Liver (tissue), 9 donors: ENCODE results near the gene EXD2. TPM values are rescaled to one million over a fixed set of nuclear protein-coding genes. Genes with fewer than 3 reads are reported as not detected.
A peak's percentile ranks its signal among the peaks of the same experiment; 100 is the strongest.

Experiments used
- DNase-seq: peaks from one replicate; pipeline ENCODE4 v3.0.0-alpha.2; 2017; ENCODE audit warnings: low spot score
- H3K27ac ChIP-seq, 2 donors: one replicate each; pipeline ENCODE4 v1.7.0; 2013; ENCODE audit warnings: inconsistent platforms in 2 of 2, low read length in 2 of 2, control low read depth in 1 of 2, low read depth in 1 of 2, mild to moderate bottlenecking in 1 of 2
- H3K27me3 ChIP-seq, 4 donors: one replicate each; pipeline versions ENCODE4 v1.6.1 to v1.7.0; 2013; ENCODE audit warnings: low read length in 3 of 4, inconsistent platforms in 1 of 4, mild to moderate bottlenecking in 1 of 4, moderate library complexity in 1 of 4; ENCODE audit not compliant: control insufficient read depth in 4 of 4, insufficient read depth in 4 of 4
- H3K36me3 ChIP-seq, 4 donors: one replicate each; pipeline versions ENCODE4 v1.6.1 to v1.7.0; 2013; ENCODE audit warnings: low read length in 3 of 4, mild to moderate bottlenecking in 3 of 4, low read depth in 1 of 4, moderate library complexity in 1 of 4; ENCODE audit not compliant: control insufficient read depth in 4 of 4, insufficient read depth in 3 of 4
- H3K4me1 ChIP-seq, 4 donors: one replicate each; pipeline versions ENCODE4 v1.6.1 to v1.7.0; 2013; ENCODE audit warnings: low read length in 3 of 4, mild to moderate bottlenecking in 3 of 4, moderate library complexity in 1 of 4; ENCODE audit not compliant: control insufficient read depth in 4 of 4, insufficient read depth in 4 of 4
- H3K4me3 ChIP-seq, 3 donors: one replicate each; pipeline versions ENCODE4 v1.6.1 to v1.7.0; 2013; ENCODE audit warnings: low read length in 3 of 3, control low read depth in 1 of 3, low read depth in 1 of 3, mild to moderate bottlenecking in 1 of 3
- H3K9ac ChIP-seq, 2 donors: one replicate each; pipeline ENCODE4 v1.7.0; 2013; ENCODE audit warnings: low read length in 2 of 2, mild to moderate bottlenecking in 2 of 2, moderate library complexity in 2 of 2, control low read depth in 1 of 2, low read depth in 1 of 2
- H3K9me3 ChIP-seq, 4 donors: one replicate each; pipeline versions ENCODE4 v1.6.1 to v1.7.0; 2013; ENCODE audit warnings: low read length in 3 of 4; ENCODE audit not compliant: control insufficient read depth in 4 of 4
- EGR1 ChIP-seq, 2 donors: IDR thresholded peaks; 2 replicates each; pipeline ENCODE4 v1.6.1; 2016 to 2018; ENCODE audit warnings: antibody characterized with exemption in 2 of 2, low read depth in 2 of 2
- FOXA1 ChIP-seq: IDR thresholded peaks from 2 replicates; pipeline ENCODE4 v1.6.1; 2016; ENCODE audit warnings: antibody characterized with exemption
- FOXA2 ChIP-seq: IDR thresholded peaks from 2 replicates; pipeline ENCODE4 v1.6.1; 2016; ENCODE audit warnings: antibody characterized with exemption
- HNF4A ChIP-seq, 2 donors: conservative IDR thresholded peaks; 2 replicates each; pipeline ENCODE4 v1.6.1; 2016; ENCODE audit warnings: antibody characterized with exemption in 2 of 2, mild to moderate bottlenecking in 2 of 2
- JUND ChIP-seq, 2 donors: IDR thresholded peaks; 2 replicates each; pipeline ENCODE4 v1.6.1; 2016; ENCODE audit warnings: antibody characterized with exemption in 2 of 2
- MAX ChIP-seq: IDR thresholded peaks from 2 replicates; pipeline ENCODE4 v1.6.1; 2016; ENCODE audit warnings: antibody characterized with exemption
- NR2F2 ChIP-seq: IDR thresholded peaks from 2 replicates; pipeline ENCODE4 v1.6.1; 2016; ENCODE audit warnings: antibody characterized with exemption
- RAD21 ChIP-seq, 2 donors: IDR thresholded peaks; 2 replicates each; pipeline ENCODE4 v1.6.1; 2016; ENCODE audit warnings: antibody characterized with exemption in 2 of 2, mild to moderate bottlenecking in 2 of 2
- REST ChIP-seq: IDR thresholded peaks from 2 replicates; pipeline ENCODE4 v1.6.1; 2016; ENCODE audit warnings: antibody characterized with exemption, mild to moderate bottlenecking
- RXRA ChIP-seq, 2 donors: IDR thresholded peaks; 2 replicates each; pipeline ENCODE4 v1.6.1; 2017 to 2018; ENCODE audit warnings: antibody characterized with exemption in 2 of 2, mild to moderate bottlenecking in 1 of 2
- TAF1 ChIP-seq: conservative IDR thresholded peaks from 2 replicates; pipeline ENCODE4 v1.6.1; 2016; ENCODE audit warnings: antibody characterized with exemption, mild to moderate bottlenecking
- YY1 ChIP-seq: IDR thresholded peaks from 2 replicates; pipeline ENCODE4 v1.6.1; 2016; ENCODE audit warnings: antibody characterized with exemption, mild to moderate bottlenecking
- WGBS: extraction: QIAGEN DNeasy Blood & Tissue Kit; methylation state at CpG from one replicate; pipeline ENCODE4 v1.1.7; 2013; 5-methylcytosine and 5-hydroxymethylcytosine counted together
- polyA plus RNA-seq, 2 donors: library from polyadenylated mRNA; stranded (reverse) in 1 of 2; unstranded in 1 of 2; fragments of 200-250 nt in 1 of 2; fragments of >200 nt in 1 of 2; fragmentation: Nextera tagmentation in 1 of 2; extraction: Ambion mirVana in 1 of 2; gene quantifications; one replicate each; pipeline versions ENCODE4 v1.2.1 to v1.2.3, GENCODE V29; 2013 to 2015
- total RNA-seq, 2 donors: library from RNA; depleted of rRNA; stranded (reverse); fragments of >200 nt; gene quantifications; one replicate each; pipeline ENCODE4 v1.2.3, GENCODE V29; 2014
- TF ChIP-seq, protein P1 (sequence below): fragments of 150-350 bp; IDR thresholded peaks from 2 replicates; pipeline ENCODE4 v1.5.1; 2017; ENCODE audit warnings: improper control_type of control experiment, low read depth, low read length; ENCODE audit not compliant: missing input control
- TF ChIP-seq, protein P2 (sequence below): IDR thresholded peaks from 2 replicates; pipeline ENCODE4 v1.6.1; 2016; ENCODE audit warnings: antibody characterized with exemption
- TF ChIP-seq, protein P3 (sequence below): IDR thresholded peaks from 2 replicates; pipeline ENCODE4 v1.6.1; 2016; ENCODE audit warnings: antibody characterized with exemption
- donor health status: healthy.
- donor health status: healthy.
- donor health status: healthy.
- donor health status: healthy.
- donor health status: healthy.

EXD2 gene
- total and polyA plus RNA-seq, 4 donors: 4.7 to 8.8 (median 5.0) TPM

- H3K27ac ChIP-seq: no peak overlapping the region
- no peak for DNase-seq
- H3K4me1 ChIP-seq: no peaks in the 10 kb centered on the region
- 60% methylated on average over 10 of the region's 10 CpGs for WGBS
- H3K9me3 ChIP-seq: no peaks in the 10 kb centered on the region
- no peaks in the 10 kb centered on the region for H3K27me3 ChIP-seq
- H3K9ac ChIP-seq: no peak overlapping the region
- no peak overlapping the region for H3K4me3 ChIP-seq
- peaks cover 7 to 30% (median 20%) of the 10 kb centered on the region in 4 donors for H3K36me3 ChIP-seq
- TF ChIP-seq RAD21 (IDR thresholded peaks at IDR 0.05) (peak; percentile 84 to 85), TAF1 (no peak)
- TF ChIP-seq, protein P1, sequence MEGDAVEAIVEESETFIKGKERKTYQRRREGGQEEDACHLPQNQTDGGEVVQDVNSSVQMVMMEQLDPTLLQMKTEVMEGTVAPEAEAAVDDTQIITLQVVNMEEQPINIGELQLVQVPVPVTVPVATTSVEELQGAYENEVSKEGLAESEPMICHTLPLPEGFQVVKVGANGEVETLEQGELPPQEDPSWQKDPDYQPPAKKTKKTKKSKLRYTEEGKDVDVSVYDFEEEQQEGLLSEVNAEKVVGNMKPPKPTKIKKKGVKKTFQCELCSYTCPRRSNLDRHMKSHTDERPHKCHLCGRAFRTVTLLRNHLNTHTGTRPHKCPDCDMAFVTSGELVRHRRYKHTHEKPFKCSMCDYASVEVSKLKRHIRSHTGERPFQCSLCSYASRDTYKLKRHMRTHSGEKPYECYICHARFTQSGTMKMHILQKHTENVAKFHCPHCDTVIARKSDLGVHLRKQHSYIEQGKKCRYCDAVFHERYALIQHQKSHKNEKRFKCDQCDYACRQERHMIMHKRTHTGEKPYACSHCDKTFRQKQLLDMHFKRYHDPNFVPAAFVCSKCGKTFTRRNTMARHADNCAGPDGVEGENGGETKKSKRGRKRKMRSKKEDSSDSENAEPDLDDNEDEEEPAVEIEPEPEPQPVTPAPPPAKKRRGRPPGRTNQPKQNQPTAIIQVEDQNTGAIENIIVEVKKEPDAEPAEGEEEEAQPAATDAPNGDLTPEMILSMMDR: peak; percentile 84
Measured at GRCh38 chr14:69242311-69243224, 51.3 kb downstream of the EXD2 start.

- H3K9ac ChIP-seq: no peak overlapping the region
- no peaks in the 10 kb centered on the region for H3K9me3 ChIP-seq
- H3K4me3 ChIP-seq: no peak overlapping the region
- H3K4me1 ChIP-seq: no peaks in the 10 kb centered on the region
- DNase-seq: no peak
- 91% methylated on average over 3 of the region's 3 CpGs for WGBS
- H3K27me3 ChIP-seq: no peaks in the 10 kb centered on the region
- no peak for TF ChIP-seq JUND (IDR thresholded peaks at IDR 0.05)
- TF ChIP-seq NR2F2: no peak
- TF ChIP-seq MAX: no peak
- no peak for TF ChIP-seq FOXA1
- TF ChIP-seq RXRA (IDR thresholded peaks at IDR 0.05): no peak
- TF ChIP-seq, protein P2, sequence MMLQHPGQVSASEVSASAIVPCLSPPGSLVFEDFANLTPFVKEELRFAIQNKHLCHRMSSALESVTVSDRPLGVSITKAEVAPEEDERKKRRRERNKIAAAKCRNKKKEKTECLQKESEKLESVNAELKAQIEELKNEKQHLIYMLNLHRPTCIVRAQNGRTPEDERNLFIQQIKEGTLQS: no peak
- TF ChIP-seq HNF4A (conservative IDR thresholded peaks at IDR 0.05): no peak
- TF ChIP-seq REST: no peak
- TF ChIP-seq, protein P1: no peak
- TF ChIP-seq, protein P3, sequence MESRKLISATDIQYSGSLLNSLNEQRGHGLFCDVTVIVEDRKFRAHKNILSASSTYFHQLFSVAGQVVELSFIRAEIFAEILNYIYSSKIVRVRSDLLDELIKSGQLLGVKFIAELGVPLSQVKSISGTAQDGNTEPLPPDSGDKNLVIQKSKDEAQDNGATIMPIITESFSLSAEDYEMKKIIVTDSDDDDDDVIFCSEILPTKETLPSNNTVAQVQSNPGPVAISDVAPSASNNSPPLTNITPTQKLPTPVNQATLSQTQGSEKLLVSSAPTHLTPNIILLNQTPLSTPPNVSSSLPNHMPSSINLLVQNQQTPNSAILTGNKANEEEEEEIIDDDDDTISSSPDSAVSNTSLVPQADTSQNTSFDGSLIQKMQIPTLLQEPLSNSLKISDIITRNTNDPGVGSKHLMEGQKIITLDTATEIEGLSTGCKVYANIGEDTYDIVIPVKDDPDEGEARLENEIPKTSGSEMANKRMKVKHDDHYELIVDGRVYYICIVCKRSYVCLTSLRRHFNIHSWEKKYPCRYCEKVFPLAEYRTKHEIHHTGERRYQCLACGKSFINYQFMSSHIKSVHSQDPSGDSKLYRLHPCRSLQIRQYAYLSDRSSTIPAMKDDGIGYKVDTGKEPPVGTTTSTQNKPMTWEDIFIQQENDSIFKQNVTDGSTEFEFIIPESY: no peak
- no peak for TF ChIP-seq RAD21 (IDR thresholded peaks at IDR 0.05)
- TF ChIP-seq TAF1: no peak
- no peak for TF ChIP-seq EGR1 (IDR thresholded peaks at IDR 0.05; ENCODE audit: low read depth in 2 of 2)
- no peak for TF ChIP-seq YY1
- no peak for TF ChIP-seq FOXA2
- H3K27ac ChIP-seq: no peak overlapping the region
- H3K36me3 ChIP-seq: peaks cover 0 to 17% (median 10%) of the 10 kb centered on the region in 4 donors
Measured at GRCh38 chr14:69244946-69245345, 53.6 kb downstream of the EXD2 start.
